Measurements from ENCODE around the gene RPL31.

DNA sequence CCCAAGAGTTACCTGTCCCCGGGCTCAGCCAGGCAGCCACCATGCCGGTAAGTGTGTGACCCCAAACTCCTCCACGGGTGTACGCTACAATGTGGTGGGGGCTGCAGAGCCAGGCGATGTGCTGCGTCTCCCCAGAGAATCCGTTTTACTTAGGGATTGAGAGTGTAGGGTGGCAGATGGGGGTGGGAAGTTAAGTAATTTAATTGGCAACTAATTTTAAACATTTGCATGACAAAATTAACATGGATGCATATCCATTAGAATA lies 26.6 kb upstream of the RPL31 start:
- TF ChIP-seq, protein P1, sequence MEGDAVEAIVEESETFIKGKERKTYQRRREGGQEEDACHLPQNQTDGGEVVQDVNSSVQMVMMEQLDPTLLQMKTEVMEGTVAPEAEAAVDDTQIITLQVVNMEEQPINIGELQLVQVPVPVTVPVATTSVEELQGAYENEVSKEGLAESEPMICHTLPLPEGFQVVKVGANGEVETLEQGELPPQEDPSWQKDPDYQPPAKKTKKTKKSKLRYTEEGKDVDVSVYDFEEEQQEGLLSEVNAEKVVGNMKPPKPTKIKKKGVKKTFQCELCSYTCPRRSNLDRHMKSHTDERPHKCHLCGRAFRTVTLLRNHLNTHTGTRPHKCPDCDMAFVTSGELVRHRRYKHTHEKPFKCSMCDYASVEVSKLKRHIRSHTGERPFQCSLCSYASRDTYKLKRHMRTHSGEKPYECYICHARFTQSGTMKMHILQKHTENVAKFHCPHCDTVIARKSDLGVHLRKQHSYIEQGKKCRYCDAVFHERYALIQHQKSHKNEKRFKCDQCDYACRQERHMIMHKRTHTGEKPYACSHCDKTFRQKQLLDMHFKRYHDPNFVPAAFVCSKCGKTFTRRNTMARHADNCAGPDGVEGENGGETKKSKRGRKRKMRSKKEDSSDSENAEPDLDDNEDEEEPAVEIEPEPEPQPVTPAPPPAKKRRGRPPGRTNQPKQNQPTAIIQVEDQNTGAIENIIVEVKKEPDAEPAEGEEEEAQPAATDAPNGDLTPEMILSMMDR (IDR thresholded peaks at IDR 0.05) = no peak
- TF ChIP-seq POLR2AphosphoS5 (IDR thresholded peaks at IDR 0.05) = no peak
- no peak for TF ChIP-seq POLR2A (IDR thresholded peaks at IDR 0.05)
